NCI-H82 (cell line): ENCODE results near the gene TMEM119.
A peak's percentile ranks its signal among the peaks of the same experiment; 100 is the strongest.

Experiments
- DNase-seq: peaks from one replicate; lab custom pipeline; 2025; lab: John Stamatoyannopoulos, UW

The TMEM119 gene

GRCh38 chr12:108616941-108617858 is 19.3 kb upstream of the TMEM119 start:
- DNase-seq: no peak

- no peak for DNase-seq
These were observed 18.5 kb upstream of the TMEM119 start for GRCh38 chr12:108616359-108616758.

- no peak for DNase-seq
These were observed 18.0 kb upstream of the TMEM119 start for GRCh38 chr12:108615918-108616317.

- DNase-seq: no peak
These were observed 16.8 kb upstream of the TMEM119 start for GRCh38 chr12:108614639-108615038.

- DNase-seq: no peak
These were observed 16.2 kb upstream of the TMEM119 start for GRCh38 chr12:108614041-108614440.

GRCh38 chr12:108613548-108613947 is 15.7 kb upstream of the TMEM119 start:
- no peak for DNase-seq

- DNase-seq: peak; percentile 26
These were observed 15.0 kb upstream of the TMEM119 start for GRCh38 chr12:108612788-108613282.

- DNase-seq: peak; percentile 63
These were observed 14.1 kb upstream of the TMEM119 start for GRCh38 chr12:108611884-108612415.

GRCh38 chr12:108610856-108611605 is 13.1 kb upstream of the TMEM119 start:
- no peak for DNase-seq

- no peak for DNase-seq
These were observed 12.5 kb upstream of the TMEM119 start for GRCh38 chr12:108610336-108610815.

- no peak for DNase-seq
These were observed 11.9 kb upstream of the TMEM119 start for GRCh38 chr12:108609537-108610335.

GRCh38 chr12:108608616-108609015 is 10.7 kb upstream of the TMEM119 start:
- DNase-seq: no peak

GRCh38 chr12:108607981-108608600 is 10.2 kb upstream of the TMEM119 start:
- no peak for DNase-seq

GRCh38 chr12:108606492-108606891 is 8.6 kb upstream of the TMEM119 start:
- no peak for DNase-seq

GRCh38 chr12:108605690-108606406 is 8.0 kb upstream of the TMEM119 start:
- no peak for DNase-seq

GRCh38 chr12:108605000-108605689 is 7.3 kb upstream of the TMEM119 start:
- DNase-seq: no peak

GRCh38 chr12:108604208-108604941 is 6.5 kb upstream of the TMEM119 start:
- no peak for DNase-seq

- DNase-seq: no peak
These were observed 5.9 kb upstream of the TMEM119 start for GRCh38 chr12:108603743-108604142.
